SU-DHL-6 (cell line): ENCODE data around the gene CDH23.

Source experiments
- H2AFZ ChIP-seq: fragments of 200-600 bp; sonication (generic); 2 replicates; pipeline ENCODE4 v1.6.1; 2014; ENCODE audit warnings: low read depth, mild to moderate bottlenecking, moderate library complexity, mixed read lengths, antibody characterized with exemption, low read length; ENCODE audit not compliant: severe bottlenecking
- H3F3A ChIP-seq: fragments of 200-600 bp; shearing (Covaris generic); 2 replicates; pipeline ENCODE4 v1.6.0; 2016; ENCODE audit warnings: antibody characterized with exemption, mild to moderate bottlenecking; ENCODE audit not compliant: insufficient read depth
- H3K27ac ChIP-seq: fragments of 200-600 bp; sonication (generic); 2 replicates; pipeline ENCODE4 v1.5.1; 2016; ENCODE audit warnings: low read depth, mild to moderate bottlenecking, low read length, moderate library complexity, mixed read lengths
- H3K27me3 ChIP-seq: fragments of 200-600 bp; sonication (generic), shearing (Covaris generic); 2 replicates; pipeline ENCODE4 v1.6.0; 2014; ENCODE audit warnings: mild to moderate bottlenecking, low read length
- H3K36me3 ChIP-seq: fragments of 200-600 bp; sonication (generic); 2 replicates; pipeline ENCODE4 v1.6.1; 2014; ENCODE audit warnings: mild to moderate bottlenecking, low read length, mixed read lengths
- H3K4me2 ChIP-seq: fragments of 300-600, 200-600 bp; shearing (Covaris generic), sonication (generic); 2 replicates; pipeline ENCODE4 v1.6.0; 2014; ENCODE audit warnings: low read length, low read depth, mild to moderate bottlenecking; ENCODE audit not compliant: poor library complexity, severe bottlenecking
- H3K4me3 ChIP-seq: fragments of 200-600 bp; sonication (generic); 2 replicates; pipeline ENCODE4 v1.5.1; 2014; ENCODE audit warnings: antibody characterized with exemption, low read length, mild to moderate bottlenecking, mixed read lengths; ENCODE audit not compliant: insufficient read depth, poor library complexity, severe bottlenecking
- H3K79me2 ChIP-seq: fragments of 200-600 bp; sonication (generic); 2 replicates; pipeline ENCODE4 v1.6.1; 2014; ENCODE audit warnings: mild to moderate bottlenecking, low read length, moderate library complexity; ENCODE audit not compliant: insufficient read depth
- H3K9ac ChIP-seq: fragments of 200-600 bp; sonication (generic); 2 replicates; pipeline ENCODE4 v1.7.0; 2014; ENCODE audit warnings: mild to moderate bottlenecking, low read length
- H3K9me2 ChIP-seq: fragments of 200-600 bp; sonication (generic); replicated peaks from 2 replicates; pipeline ENCODE4 v1.6.1; 2014; ENCODE audit warnings: low read length; ENCODE audit not compliant: insufficient read depth
- H3K9me3 ChIP-seq: fragments of 200-600 bp; sonication (generic); 2 replicates; pipeline ENCODE4 v1.6.1; 2014; ENCODE audit warnings: low read length, mixed read lengths; ENCODE audit not compliant: insufficient read depth
- H4K20me1 ChIP-seq: fragments of 200-600 bp; sonication (generic); 2 replicates; pipeline ENCODE4 v1.6.1; 2014; ENCODE audit warnings: low read depth, mild to moderate bottlenecking, antibody characterized with exemption, low read length, moderate library complexity, mixed read lengths
- EZH2phosphoT487 ChIP-seq: fragments of 200-600 bp; sonication (generic), shearing (Covaris generic); conservative IDR thresholded peaks from 2 replicates; pipeline ENCODE4 v1.6.1; 2018; ENCODE audit warnings: mild to moderate bottlenecking, antibody characterized with exemption, low read length, moderate library complexity, mixed read lengths
- TF ChIP-seq, protein P1 (sequence below): fragments of 200-600 bp; sonication (generic); IDR thresholded peaks from one replicate; pipeline ENCODE4 v1.5.1; 2017; ENCODE audit warnings: antibody characterized with exemption, mild to moderate bottlenecking, low read length, moderate library complexity; ENCODE audit not compliant: insufficient read depth, poor library complexity, severe bottlenecking

The CDH23 gene

GRCh38 chr10:71769279-71769823, 372.6 kb downstream of the CDH23 start:
- H3K27ac ChIP-seq: no peak overlapping the region
- no peaks in the 10 kb centered on the region for H3K36me3 ChIP-seq
- no peak overlapping the region for H3K9ac ChIP-seq
- no peaks in the 10 kb centered on the region for H3F3A ChIP-seq
- no peak overlapping the region for H3K4me2 ChIP-seq
- H3K79me2 ChIP-seq: no peaks in the 10 kb centered on the region
- no peaks in the 10 kb centered on the region for H3K9me2 ChIP-seq
- no peaks in the 10 kb centered on the region for H3K27me3 ChIP-seq
- no peaks in the 10 kb centered on the region for H3K9me3 ChIP-seq
- H3K4me3 ChIP-seq: no peak overlapping the region
- H4K20me1 ChIP-seq: no peaks in the 10 kb centered on the region
- TF ChIP-seq, protein P1, sequence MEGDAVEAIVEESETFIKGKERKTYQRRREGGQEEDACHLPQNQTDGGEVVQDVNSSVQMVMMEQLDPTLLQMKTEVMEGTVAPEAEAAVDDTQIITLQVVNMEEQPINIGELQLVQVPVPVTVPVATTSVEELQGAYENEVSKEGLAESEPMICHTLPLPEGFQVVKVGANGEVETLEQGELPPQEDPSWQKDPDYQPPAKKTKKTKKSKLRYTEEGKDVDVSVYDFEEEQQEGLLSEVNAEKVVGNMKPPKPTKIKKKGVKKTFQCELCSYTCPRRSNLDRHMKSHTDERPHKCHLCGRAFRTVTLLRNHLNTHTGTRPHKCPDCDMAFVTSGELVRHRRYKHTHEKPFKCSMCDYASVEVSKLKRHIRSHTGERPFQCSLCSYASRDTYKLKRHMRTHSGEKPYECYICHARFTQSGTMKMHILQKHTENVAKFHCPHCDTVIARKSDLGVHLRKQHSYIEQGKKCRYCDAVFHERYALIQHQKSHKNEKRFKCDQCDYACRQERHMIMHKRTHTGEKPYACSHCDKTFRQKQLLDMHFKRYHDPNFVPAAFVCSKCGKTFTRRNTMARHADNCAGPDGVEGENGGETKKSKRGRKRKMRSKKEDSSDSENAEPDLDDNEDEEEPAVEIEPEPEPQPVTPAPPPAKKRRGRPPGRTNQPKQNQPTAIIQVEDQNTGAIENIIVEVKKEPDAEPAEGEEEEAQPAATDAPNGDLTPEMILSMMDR: no peak
- no peak for TF ChIP-seq EZH2phosphoT487
- H2AFZ ChIP-seq: no peak overlapping the region

DNA sequence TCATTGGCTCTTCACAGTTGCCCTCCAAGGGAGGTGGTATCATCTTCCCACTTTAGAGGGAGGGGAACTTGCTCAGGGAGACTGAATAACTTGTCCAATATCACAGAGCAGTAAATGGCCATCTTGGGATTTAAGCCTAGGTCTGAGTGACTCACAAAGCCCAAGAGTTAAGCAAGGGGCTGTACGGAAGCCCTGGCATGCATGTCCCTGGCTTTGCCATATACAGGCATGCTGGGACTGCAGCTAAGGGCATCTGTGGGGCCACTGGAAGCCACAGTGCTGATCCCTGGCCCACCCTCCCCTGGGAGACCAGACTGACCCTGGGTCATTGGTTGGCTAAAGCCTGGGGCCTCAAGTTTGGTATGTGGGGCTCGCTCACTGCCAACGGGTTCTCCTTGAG, 373.5 kb downstream of the CDH23 start:
- H3K4me3 ChIP-seq: no peak overlapping the region
- H3K27me3 ChIP-seq: no peaks in the 10 kb centered on the region
- no peaks in the 10 kb centered on the region for H3F3A ChIP-seq
- no peaks in the 10 kb centered on the region for H3K9me3 ChIP-seq
- no peak overlapping the region for H3K9ac ChIP-seq
- H3K9me2 ChIP-seq: no peaks in the 10 kb centered on the region
- H4K20me1 ChIP-seq: no peaks in the 10 kb centered on the region
- no peak overlapping the region for H2AFZ ChIP-seq
- no peaks in the 10 kb centered on the region for H3K36me3 ChIP-seq
- H3K27ac ChIP-seq: no peak overlapping the region
- no peak for TF ChIP-seq EZH2phosphoT487
- TF ChIP-seq, protein P1: no peak
- no peak overlapping the region for H3K4me2 ChIP-seq
- H3K79me2 ChIP-seq: no peaks in the 10 kb centered on the region

GRCh38 chr10:71770789-71771188, 374.1 kb downstream of the CDH23 start:
- no peaks in the 10 kb centered on the region for H3K9me2 ChIP-seq
- no peaks in the 10 kb centered on the region for H3K27me3 ChIP-seq
- TF ChIP-seq, protein P1: no peak
- no peak for TF ChIP-seq EZH2phosphoT487
- H3K36me3 ChIP-seq: no peaks in the 10 kb centered on the region
- no peak overlapping the region for H3K4me2 ChIP-seq
- H3K27ac ChIP-seq: no peak overlapping the region
- H3K79me2 ChIP-seq: no peaks in the 10 kb centered on the region
- no peaks in the 10 kb centered on the region for H3K9me3 ChIP-seq
- no peak overlapping the region for H3K9ac ChIP-seq
- no peak overlapping the region for H3K4me3 ChIP-seq
- no peaks in the 10 kb centered on the region for H3F3A ChIP-seq
- no peak overlapping the region for H2AFZ ChIP-seq
- H4K20me1 ChIP-seq: no peaks in the 10 kb centered on the region
